SK-N-MC (cell line): ENCODE data around the gene KRT34.

Experiments used
- DNase-seq: peaks from one replicate; pipeline ENCODE4 v3.0.0-alpha.2; 2011; ENCODE audit warnings: low read depth, low spot score
- H3K27ac ChIP-seq: fragments of 200-600 bp; sonication (generic); 2 replicates; pipeline ENCODE4 v1.5.1; 2016; ENCODE audit warnings: mixed run types
- H3K36me3 ChIP-seq: fragments of 200-600 bp; sonication (generic); 2 replicates; pipeline ENCODE4 v1.6.1; 2017; ENCODE audit warnings: antibody characterized with exemption, low read length, mixed read lengths; ENCODE audit not compliant: insufficient read depth
- H3K4me3 ChIP-seq: fragments of 200-600 bp; sonication (generic); 2 replicates; pipeline ENCODE4 v1.5.1; 2016
- H3K9ac ChIP-seq: fragments of 200-600 bp; sonication (generic); 2 replicates; pipeline ENCODE4 v1.8.0; 2017; ENCODE audit warnings: mixed run types, mixed read lengths; ENCODE audit not compliant: insufficient read length
- H3K9me3 ChIP-seq: fragments of 200-600 bp; sonication (generic); 2 replicates; pipeline ENCODE4 v1.6.1; 2017; ENCODE audit warnings: low read depth, mild to moderate bottlenecking, antibody characterized with exemption, low read length, moderate library complexity, mixed read lengths
- EZH2 ChIP-seq: fragments of 200-600 bp; sonication (generic); IDR thresholded peaks from one replicate; pipeline ENCODE4 v1.6.1; 2017; ENCODE audit warnings: antibody characterized with exemption
- FOXP2 ChIP-seq: optimal IDR thresholded peaks from 2 replicates; pipeline ENCODE3; 2011; ENCODE audit warnings: mild to moderate bottlenecking, moderate library complexity; ENCODE audit not compliant: insufficient read depth; ENCODE audit errors: extremely low read length, control extremely low read depth
- POLR2AphosphoS5 ChIP-seq: IDR thresholded peaks from 2 replicates; pipeline ENCODE4 v1.6.1; 2012; ENCODE audit warnings: mild to moderate bottlenecking, low read depth, low read length, borderline replicate concordance

The KRT34 gene

DNA sequence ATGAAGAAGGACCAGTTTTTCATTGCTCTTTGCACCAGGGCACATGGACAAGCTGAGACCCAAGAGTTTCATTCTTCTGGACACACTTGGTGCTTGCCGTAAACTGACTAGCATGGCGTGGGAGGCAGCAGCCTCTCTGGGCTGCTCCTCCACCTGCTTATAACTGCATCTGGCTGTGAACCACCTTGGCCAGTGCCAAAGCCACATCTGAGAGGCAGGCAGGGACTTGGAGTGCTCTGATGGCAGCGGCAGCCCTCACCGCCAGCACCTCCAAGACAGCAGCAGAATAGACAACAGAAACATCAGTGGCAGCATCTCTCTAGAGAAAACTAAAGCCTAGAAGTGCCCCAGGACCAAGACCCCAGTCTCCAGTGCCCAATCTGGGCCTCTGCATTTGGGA, 37.6 kb upstream of the KRT34 start:
- no peak overlapping the region for H3K4me3 ChIP-seq
- TF ChIP-seq EZH2, result no peak
- no peak for TF ChIP-seq FOXP2
- H3K27ac ChIP-seq, result no peak overlapping the region
- DNase-seq, result no peak
- no peaks in the 10 kb centered on the region for H3K36me3 ChIP-seq
- H3K9me3 ChIP-seq, result no peaks in the 10 kb centered on the region
- H3K9ac ChIP-seq, result no peak overlapping the region

DNA sequence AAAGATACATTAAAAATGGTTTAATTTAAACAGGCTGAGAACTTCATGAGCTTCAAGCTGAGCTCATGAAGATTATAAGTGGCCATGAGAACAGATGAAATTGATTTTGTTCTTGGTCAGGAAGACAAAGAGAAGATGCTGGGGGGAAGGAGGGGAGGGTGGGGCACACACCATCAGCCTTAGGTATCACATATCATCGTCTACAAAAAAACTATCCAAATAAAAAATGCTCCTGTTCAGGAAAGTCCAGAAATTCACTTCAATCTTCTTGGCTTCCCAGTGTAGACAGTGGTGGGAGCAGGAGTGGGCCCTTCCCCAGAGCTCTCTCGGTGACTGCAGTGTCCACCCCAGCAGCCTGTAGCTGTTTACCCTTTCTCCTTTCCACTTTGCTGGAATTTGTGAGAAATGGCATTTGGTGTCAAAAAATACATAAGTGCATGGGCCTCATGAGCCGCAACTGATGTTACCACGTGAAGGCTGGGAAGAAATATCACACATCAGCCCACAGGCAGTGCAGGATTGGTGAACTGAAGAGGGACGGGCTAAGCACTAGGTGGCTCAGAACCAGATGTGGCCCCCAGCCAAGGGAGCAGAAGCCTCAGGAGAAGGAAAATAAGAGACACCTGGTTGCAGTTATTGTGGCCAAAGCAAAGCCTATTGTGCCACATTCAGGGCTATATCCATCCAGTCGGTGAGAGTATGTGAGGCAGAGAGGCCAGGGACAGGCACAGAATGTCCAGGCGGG, 36.2 kb upstream of the KRT34 start:
- Histone ChIP-seq H3K4me3 (no peak overlapping the region), H3K9ac (no peak overlapping the region), H3K36me3 (no peaks in the 10 kb centered on the region), H3K9me3 (no peaks in the 10 kb centered on the region), H3K27ac (no peak overlapping the region)
- DNase-seq, result no peak
- TF ChIP-seq POLR2AphosphoS5 (no peak), EZH2 (no peak), FOXP2 (no peak)

- no peak overlapping the region for H3K4me3 ChIP-seq
- no peak for DNase-seq
- no peaks in the 10 kb centered on the region for H3K9me3 ChIP-seq
- TF ChIP-seq FOXP2 (no peak), EZH2 (no peak), POLR2AphosphoS5 (no peak)
- H3K27ac ChIP-seq, result no peak overlapping the region
- no peak overlapping the region for H3K9ac ChIP-seq
- H3K36me3 ChIP-seq, result no peaks in the 10 kb centered on the region
Measured at GRCh38 chr17:41417576-41418015, 35.5 kb upstream of the KRT34 start.

- Histone ChIP-seq H3K36me3 (no peaks in the 10 kb centered on the region), H3K4me3 (no peak overlapping the region), H3K27ac (no peak overlapping the region), H3K9me3 (no peaks in the 10 kb centered on the region), H3K9ac (no peak overlapping the region)
- TF ChIP-seq FOXP2 (no peak), POLR2AphosphoS5 (no peak), EZH2 (no peak)
- no peak for DNase-seq
Measured at GRCh38 chr17:41417127-41417526, 35.0 kb upstream of the KRT34 start.

DNA sequence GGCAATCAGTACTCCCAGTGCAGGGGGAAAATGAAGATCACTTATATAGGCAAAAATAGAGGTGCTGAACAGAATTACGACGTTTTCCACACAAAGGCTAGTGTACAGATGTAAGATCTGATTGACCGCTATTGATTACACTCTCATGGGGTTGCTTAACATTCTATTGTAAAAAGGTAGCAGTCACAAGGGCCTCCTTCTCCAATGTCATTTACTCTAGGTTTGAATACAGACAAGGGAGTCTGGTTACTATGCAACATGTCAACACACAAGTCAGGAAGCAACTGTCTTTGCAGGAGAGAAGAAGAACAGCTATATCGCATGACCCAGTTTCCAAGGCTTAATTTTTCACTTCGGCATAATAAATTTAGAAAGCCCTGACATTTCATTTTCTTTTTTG, 34.4 kb upstream of the KRT34 start:
- TF ChIP-seq POLR2AphosphoS5 (no peak), EZH2 (no peak), FOXP2 (no peak)
- no peak overlapping the region for H3K27ac ChIP-seq
- H3K9ac ChIP-seq, result no peak overlapping the region

GRCh38 chr17:41415833-41416335, 33.8 kb upstream of the KRT34 start:
- TF ChIP-seq EZH2 (no peak), POLR2AphosphoS5 (no peak)
- no peak overlapping the region for H3K27ac ChIP-seq

More for the DNA sequence above, 34.4 kb upstream of the KRT34 start:
- DNase-seq, result no peak
- H3K9me3 ChIP-seq, result no peaks in the 10 kb centered on the region
- H3K4me3 ChIP-seq, result no peak overlapping the region
- no peaks in the 10 kb centered on the region for H3K36me3 ChIP-seq

DNA sequence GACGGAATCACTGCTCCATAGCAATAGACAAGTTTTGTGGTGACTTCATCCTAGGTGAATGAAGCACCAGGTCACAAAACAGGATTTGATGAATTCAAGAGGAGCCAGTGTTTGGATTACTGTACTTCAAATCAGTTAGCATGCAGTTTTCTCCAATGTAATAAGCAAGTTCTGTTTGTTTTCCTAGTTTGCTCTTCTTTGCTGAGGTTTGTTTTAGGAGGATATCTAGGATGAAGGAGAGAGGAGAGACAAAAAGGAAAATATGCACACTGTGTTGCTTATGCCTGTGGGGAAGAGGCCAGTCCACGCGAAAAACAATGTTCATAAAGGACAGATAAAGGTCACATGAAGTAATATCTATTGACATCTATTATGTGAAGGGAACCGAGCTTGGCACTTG, 33.3 kb upstream of the KRT34 start:
- Histone ChIP-seq H3K27ac (no peak overlapping the region), H3K36me3 (no peaks in the 10 kb centered on the region), H3K4me3 (no peak overlapping the region), H3K9me3 (no peaks in the 10 kb centered on the region), H3K9ac (no peak overlapping the region)
- no peak for TF ChIP-seq FOXP2
- no peak for TF ChIP-seq POLR2AphosphoS5
- TF ChIP-seq EZH2, result no peak
- no peak for DNase-seq

More at GRCh38 chr17:41415833-41416335, 33.8 kb upstream of the KRT34 start:
- Histone ChIP-seq H3K9ac (no peak overlapping the region), H3K4me3 (no peak overlapping the region), H3K36me3 (no peaks in the 10 kb centered on the region), H3K9me3 (no peaks in the 10 kb centered on the region)
- DNase-seq, result no peak

- no peak for DNase-seq
Measured at GRCh38 chr17:41413982-41414381, 31.9 kb upstream of the KRT34 start.

More at GRCh38 chr17:41413982-41414381, 31.9 kb upstream of the KRT34 start:
- no peak overlapping the region for H3K4me3 ChIP-seq
- H3K9me3 ChIP-seq, result no peaks in the 10 kb centered on the region
- H3K36me3 ChIP-seq, result no peaks in the 10 kb centered on the region
- H3K9ac ChIP-seq, result no peak overlapping the region
- TF ChIP-seq FOXP2, result no peak
- no peak for TF ChIP-seq EZH2
- TF ChIP-seq POLR2AphosphoS5, result no peak
- H3K27ac ChIP-seq, result no peak overlapping the region
